Suprapubic skin (tissue), 4 donors: Measurements from ENCODE around the gene SLC8A1. TPM values are rescaled to one million over a fixed set of nuclear protein-coding genes. Genes with fewer than 3 reads are reported as not detected.

ENCODE experiments used
- DNase-seq, 2 donors: peaks; one replicate each; pipeline ENCODE4 v3.0.0-alpha.2; 2019; ENCODE audit warnings: low spot score in 2 of 2
- H3K27ac ChIP-seq: fragments of 200-600 bp; sonication (generic); one replicate; pipeline ENCODE4 v1.5.1; 2019
- H3K27me3 ChIP-seq: fragments of 200-600 bp; sonication (generic); one replicate; pipeline ENCODE4 v1.5.1; 2019
- H3K36me3 ChIP-seq: fragments of 200-600 bp; sonication (generic); one replicate; pipeline ENCODE4 v1.5.1; 2019
- H3K4me1 ChIP-seq: fragments of 200-600 bp; sonication (generic); one replicate; pipeline ENCODE4 v1.5.1; 2019
- H3K4me3 ChIP-seq: fragments of 200-600 bp; sonication (generic); one replicate; pipeline ENCODE4 v1.5.1; 2019; ENCODE audit warnings: mild to moderate bottlenecking
- H3K9me3 ChIP-seq: fragments of 200-600 bp; sonication (generic); one replicate; pipeline ENCODE4 v1.5.1; 2019
- CTCF ChIP-seq, 2 donors: fragments of 200-600 bp in 1 of 2; fragments of 450-650 bp in 1 of 2; sonication (generic) in 1 of 2; IDR thresholded peaks; one replicate each; pipeline ENCODE4 v1.5.1; 2016 to 2019; ENCODE audit warnings: antibody characterized with exemption in 2 of 2, mild to moderate bottlenecking in 1 of 2, moderate library complexity in 1 of 2
- EP300 ChIP-seq: sonication (generic); formaldehyde crosslinking; IDR thresholded peaks from one replicate; pipeline ENCODE4 v1.6.1; 2017; ENCODE audit warnings: antibody characterized with exemption
- POLR2A ChIP-seq, 2 donors: fragments of 450-650 bp; IDR thresholded peaks; one replicate each; pipeline ENCODE4 v1.6.1; 2017; ENCODE audit warnings: antibody characterized with exemption in 2 of 2, mild to moderate bottlenecking in 2 of 2, moderate library complexity in 2 of 2
- POLR2AphosphoS5 ChIP-seq, 3 donors: sonication (generic); formaldehyde crosslinking; IDR thresholded peaks; one replicate each; pipeline ENCODE4 v1.6.1; 2017; ENCODE audit warnings: antibody characterized with exemption in 3 of 3
- WGBS: methylation state at CpG from one replicate; pipeline ENCODE4 v1.1.5; 2018; 5-methylcytosine and 5-hydroxymethylcytosine counted together
- total RNA-seq, 4 donors: library from RNA; depleted of rRNA; stranded (reverse); fragments of >200 nt; gene quantifications; one replicate each; pipeline ENCODE4 v1.1.0, GENCODE V29; 2016

Gene SLC8A1
- total RNA-seq, 4 donors from 2014 or later, result 2.4 to 14.4 (median 9.9) TPM

GRCh38 chr2:40380041-40380440 is 71.8 kb downstream of the SLC8A1 start:
- no peaks in the 10 kb centered on the region for H3K36me3 ChIP-seq
- 86% methylated on average over 1 of the region's 1 CpG for WGBS

GRCh38 chr2:40374543-40375240 is 77.2 kb downstream of the SLC8A1 start:
- DNase-seq, result no peak
- H3K4me1 ChIP-seq, result peaks cover 6% of the 10 kb centered on the region
- H3K4me3 ChIP-seq, result no peak overlapping the region
- 83% methylated on average over 2 of the region's 2 CpGs for WGBS
- no peaks in the 10 kb centered on the region for H3K9me3 ChIP-seq
- H3K36me3 ChIP-seq, result no peaks in the 10 kb centered on the region
- TF ChIP-seq POLR2AphosphoS5 (IDR thresholded peaks at IDR 0.05), result no peak
- TF ChIP-seq EP300, result no peak
- TF ChIP-seq POLR2A (IDR thresholded peaks at IDR 0.05), result no peak
- TF ChIP-seq CTCF (IDR thresholded peaks at IDR 0.05), result no peak
- no peak overlapping the region for H3K27ac ChIP-seq
- no peaks in the 10 kb centered on the region for H3K27me3 ChIP-seq

More at GRCh38 chr2:40380041-40380440, 71.8 kb downstream of the SLC8A1 start:
- Histone ChIP-seq H3K27me3 (no peaks in the 10 kb centered on the region), H3K4me1 (no peaks in the 10 kb centered on the region), H3K27ac (no peak overlapping the region), H3K4me3 (no peak overlapping the region), H3K9me3 (no peaks in the 10 kb centered on the region)
- no peak for DNase-seq
- TF ChIP-seq POLR2AphosphoS5 (IDR thresholded peaks at IDR 0.05) (no peak), CTCF (IDR thresholded peaks at IDR 0.05) (no peak)

- Histone ChIP-seq H3K4me1 (peaks cover 6% of the 10 kb centered on the region), H3K4me3 (no peak overlapping the region), H3K9me3 (no peaks in the 10 kb centered on the region), H3K27me3 (no peaks in the 10 kb centered on the region), H3K36me3 (no peaks in the 10 kb centered on the region), H3K27ac (no peak overlapping the region)
- DNase-seq, result no peak
- no peak for TF ChIP-seq POLR2AphosphoS5 (IDR thresholded peaks at IDR 0.05)
- TF ChIP-seq POLR2A (IDR thresholded peaks at IDR 0.05), result no peak
- no peak for TF ChIP-seq EP300
- WGBS, result 41% methylated on average over 1 of the region's 1 CpG
Measured at GRCh38 chr2:40373111-40373510, 78.8 kb downstream of the SLC8A1 start.

GRCh38 chr2:40372283-40372985 is 79.5 kb downstream of the SLC8A1 start:
- no peak overlapping the region for H3K27ac ChIP-seq
- peaks cover 6% of the 10 kb centered on the region for H3K4me1 ChIP-seq
- no peak overlapping the region for H3K4me3 ChIP-seq
- DNase-seq, result no peak
- no peaks in the 10 kb centered on the region for H3K27me3 ChIP-seq
- H3K36me3 ChIP-seq, result no peaks in the 10 kb centered on the region
- no peaks in the 10 kb centered on the region for H3K9me3 ChIP-seq
- no peak for TF ChIP-seq POLR2AphosphoS5 (IDR thresholded peaks at IDR 0.05)
- no peak for TF ChIP-seq POLR2A (IDR thresholded peaks at IDR 0.05)
- TF ChIP-seq CTCF (IDR thresholded peaks at IDR 0.05), result no peak
- TF ChIP-seq EP300, result no peak
- WGBS, result 62% methylated on average over 5 of the region's 5 CpGs

- H3K27ac ChIP-seq, result no peak overlapping the region
- DNase-seq, result no peak
Measured at GRCh38 chr2:40371525-40372282, 80.2 kb downstream of the SLC8A1 start.

GRCh38 chr2:40370007-40370395 is 81.9 kb downstream of the SLC8A1 start:
- TF ChIP-seq EP300, result no peak
- TF ChIP-seq POLR2A (IDR thresholded peaks at IDR 0.05), result no peak
- TF ChIP-seq POLR2AphosphoS5 (IDR thresholded peaks at IDR 0.05), result no peak
- TF ChIP-seq CTCF (IDR thresholded peaks at IDR 0.05), result no peak
- Histone ChIP-seq H3K4me1 (peaks cover 6% of the 10 kb centered on the region), H3K4me3 (no peak overlapping the region), H3K36me3 (no peaks in the 10 kb centered on the region), H3K27ac (no peak overlapping the region), H3K9me3 (no peaks in the 10 kb centered on the region), H3K27me3 (no peaks in the 10 kb centered on the region)
- 86% methylated on average over 2 of the region's 2 CpGs for WGBS
- DNase-seq, result no peak

More at GRCh38 chr2:40371525-40372282, 80.2 kb downstream of the SLC8A1 start:
- Histone ChIP-seq H3K9me3 (no peaks in the 10 kb centered on the region), H3K4me3 (no peak overlapping the region), H3K36me3 (no peaks in the 10 kb centered on the region), H3K4me1 (peaks cover 6% of the 10 kb centered on the region), H3K27me3 (no peaks in the 10 kb centered on the region)
- 40% methylated on average over 4 of the region's 4 CpGs for WGBS
- no peak for TF ChIP-seq EP300
